Fibroblast of skin of left biceps (primary cell): ENCODE data around the gene ORAI1.
"Not testable (repeated sequence)": the region's sequence is repeated elsewhere in the genome, so short reads cannot be mapped to it uniquely, and the experiment has no call there.

Experiments used
- DNase-seq, 2 experiments: peaks; one replicate each; pipeline ENCODE4 v3.0.0-alpha.2; 2013; ENCODE audit warnings: low read depth in 2 of 2

The ORAI1 gene

DNA sequence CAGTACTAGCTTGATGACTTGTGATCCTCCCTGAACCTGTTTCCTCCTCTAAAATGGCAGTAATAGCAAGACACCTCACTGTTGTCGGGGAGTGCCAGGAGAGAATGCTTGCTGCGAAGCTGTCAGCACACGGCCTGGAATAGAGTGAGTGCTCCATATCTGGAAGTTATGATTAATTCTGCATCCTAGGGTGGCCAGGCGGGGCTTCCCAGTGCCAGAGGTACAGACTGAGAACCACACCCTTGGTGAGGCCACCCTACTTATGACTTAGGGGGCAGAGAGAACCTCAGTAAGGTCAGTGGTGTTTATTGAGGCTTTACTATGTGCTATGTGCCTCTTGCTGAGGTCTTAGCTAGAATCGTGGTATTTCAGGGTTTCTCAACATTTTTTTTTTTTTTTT lies 23.0 kb downstream of the ORAI1 start:
- no peak for DNase-seq

DNA sequence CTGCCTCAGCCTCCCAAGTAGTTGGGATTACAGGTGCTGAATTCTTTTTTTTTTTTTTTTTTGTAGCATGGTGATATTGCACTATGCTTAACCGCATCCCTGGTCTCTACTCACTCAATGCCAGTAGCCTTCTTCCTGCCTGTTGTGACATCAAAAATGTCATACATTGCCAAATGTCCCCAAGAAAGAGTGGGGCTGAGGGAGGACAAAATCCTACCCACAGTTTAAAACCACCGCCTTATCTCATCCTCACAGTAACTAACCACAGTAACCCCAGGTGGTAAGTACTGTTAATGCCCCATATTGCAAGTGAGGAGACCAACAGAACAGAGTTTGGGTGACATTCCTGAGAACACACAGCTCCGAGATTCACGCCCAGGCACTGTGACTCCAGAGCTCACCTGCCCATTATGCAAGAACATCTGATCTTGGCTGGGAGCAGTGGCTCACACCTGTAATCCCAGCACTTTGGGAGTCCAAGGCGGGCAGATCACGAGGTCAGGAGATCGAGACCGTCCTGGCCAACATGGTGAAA lies 23.6 kb downstream of the ORAI1 start:
- no peak for DNase-seq

DNA sequence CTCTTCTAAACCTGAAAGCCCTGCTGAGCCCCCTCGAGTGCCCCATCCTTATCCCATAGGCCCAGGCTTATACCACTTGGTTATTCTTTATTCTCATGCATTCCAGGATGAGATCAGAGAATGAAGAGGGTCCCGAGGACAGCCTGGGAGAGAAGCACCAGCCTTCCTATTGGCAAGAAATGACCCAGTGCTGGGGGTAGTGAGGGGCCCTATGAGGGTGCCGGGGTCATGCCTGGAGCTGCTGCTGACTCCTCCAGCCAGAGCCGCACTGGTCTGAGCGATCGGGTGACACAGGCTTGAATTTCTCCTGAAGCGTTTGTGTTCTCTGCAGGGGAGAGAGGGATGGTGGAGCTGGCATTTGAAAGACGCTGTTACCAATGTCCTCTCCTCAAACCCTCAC lies 25.0 kb downstream of the ORAI1 start:
- DNase-seq = no peak

DNA sequence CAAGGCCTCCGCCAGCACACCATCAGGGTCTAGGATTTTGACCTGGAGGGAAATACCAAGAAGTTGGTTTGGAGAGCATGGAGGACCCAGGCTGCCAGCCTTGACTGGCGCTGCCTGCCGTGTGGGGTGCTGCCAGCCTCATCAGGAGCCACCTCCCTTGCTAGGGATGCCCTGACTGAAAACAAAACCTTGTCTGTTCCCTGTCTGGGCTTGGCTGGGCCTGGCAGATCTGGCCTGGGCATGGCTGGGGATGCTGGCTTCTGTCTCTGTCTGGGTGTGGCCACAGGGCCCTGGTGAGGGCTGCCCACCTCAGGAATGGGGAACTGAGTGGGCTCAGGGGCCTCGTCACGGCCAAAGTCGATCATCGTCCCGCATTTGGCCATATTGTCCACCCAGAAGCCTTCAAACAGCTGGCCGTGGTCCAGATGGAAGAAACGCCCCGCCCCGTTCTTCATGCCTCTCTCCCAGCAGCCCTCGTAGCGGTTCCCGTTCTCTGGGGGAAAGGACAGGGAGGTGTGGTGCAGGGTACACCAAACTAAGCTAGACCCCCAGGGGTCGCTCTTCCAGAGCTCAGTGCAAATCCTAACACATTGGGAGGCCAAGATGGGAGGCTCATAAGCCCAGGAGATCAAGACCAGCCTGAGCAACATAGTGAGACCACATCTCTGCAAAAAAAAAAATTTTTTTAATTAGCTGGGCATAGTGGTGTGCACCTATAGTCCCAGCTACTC lies 26.6 kb downstream of the ORAI1 start:
- DNase-seq = no peak

DNA sequence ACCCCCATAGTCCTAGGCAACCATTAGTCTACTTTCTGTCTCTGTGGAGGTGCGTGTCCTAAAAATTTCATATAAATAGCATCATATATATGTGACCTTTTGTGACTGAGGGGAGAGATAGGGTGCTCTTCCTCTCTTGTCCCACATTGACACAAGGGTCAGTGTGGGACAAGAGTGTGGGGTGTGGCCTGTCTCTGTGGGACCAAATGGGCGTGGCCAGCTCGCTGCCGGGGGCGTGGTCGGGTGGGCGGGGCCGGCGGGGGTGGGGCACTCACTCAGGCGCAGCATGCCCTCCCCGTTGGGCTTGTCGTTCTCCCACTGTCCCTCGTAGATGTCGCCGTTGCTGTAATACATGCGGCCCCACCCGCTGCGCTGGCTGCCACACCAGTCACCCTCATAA lies 27.7 kb downstream of the ORAI1 start:
- DNase-seq = no peak

DNA sequence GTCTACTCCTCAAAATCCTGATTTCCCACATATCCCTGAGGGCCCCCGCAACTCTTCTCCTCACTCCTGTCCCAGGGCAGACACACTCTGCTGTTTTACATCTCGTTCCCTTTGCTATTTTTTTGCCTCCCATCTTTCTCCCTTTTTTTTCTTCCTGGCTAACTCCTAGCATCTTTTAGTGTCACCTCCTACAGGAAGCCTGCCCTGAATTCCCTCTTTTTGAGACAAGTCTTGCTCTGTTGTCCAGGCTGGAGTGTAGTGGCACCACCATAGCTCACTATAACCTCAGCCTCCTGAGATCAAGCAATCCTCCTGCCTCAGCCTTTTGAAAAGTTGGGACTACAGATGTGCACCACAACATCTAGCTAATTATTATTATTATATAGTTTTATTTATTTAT lies 29.8 kb downstream of the ORAI1 start:
- no peak for DNase-seq

DNA sequence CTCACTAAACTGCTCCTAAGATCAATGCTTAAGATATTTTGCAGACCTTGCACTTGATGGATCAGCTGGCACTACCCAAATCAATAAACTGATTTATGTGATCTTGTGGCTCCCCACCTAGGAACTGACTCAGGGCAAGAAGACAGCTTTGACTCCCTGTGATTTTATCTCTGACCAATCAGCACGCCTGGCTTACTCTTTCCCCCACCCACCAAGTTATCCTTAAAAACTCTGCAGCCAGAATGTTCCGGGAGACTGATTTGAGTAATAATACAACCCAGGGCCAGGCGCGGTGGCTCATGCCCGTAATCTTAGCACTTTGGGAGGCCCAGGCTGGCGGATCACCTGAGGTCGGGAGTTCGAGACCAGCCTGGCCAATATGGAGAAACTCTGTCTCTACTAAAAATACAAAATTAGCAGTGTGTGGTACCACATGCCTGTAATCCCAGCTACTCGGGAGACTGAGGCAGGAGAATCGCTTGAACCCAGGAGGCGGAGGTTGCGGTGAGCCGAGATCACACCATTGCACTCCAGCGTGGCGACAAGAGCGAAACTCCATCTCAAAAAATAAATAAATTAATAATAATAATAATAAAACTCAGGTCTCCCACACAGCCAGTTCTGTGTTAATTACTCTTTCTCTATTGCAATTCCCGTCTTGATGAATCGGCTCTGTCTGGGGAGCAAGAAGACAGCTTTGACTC lies 31.1 kb downstream of the ORAI1 start:
- no peak for DNase-seq

DNA sequence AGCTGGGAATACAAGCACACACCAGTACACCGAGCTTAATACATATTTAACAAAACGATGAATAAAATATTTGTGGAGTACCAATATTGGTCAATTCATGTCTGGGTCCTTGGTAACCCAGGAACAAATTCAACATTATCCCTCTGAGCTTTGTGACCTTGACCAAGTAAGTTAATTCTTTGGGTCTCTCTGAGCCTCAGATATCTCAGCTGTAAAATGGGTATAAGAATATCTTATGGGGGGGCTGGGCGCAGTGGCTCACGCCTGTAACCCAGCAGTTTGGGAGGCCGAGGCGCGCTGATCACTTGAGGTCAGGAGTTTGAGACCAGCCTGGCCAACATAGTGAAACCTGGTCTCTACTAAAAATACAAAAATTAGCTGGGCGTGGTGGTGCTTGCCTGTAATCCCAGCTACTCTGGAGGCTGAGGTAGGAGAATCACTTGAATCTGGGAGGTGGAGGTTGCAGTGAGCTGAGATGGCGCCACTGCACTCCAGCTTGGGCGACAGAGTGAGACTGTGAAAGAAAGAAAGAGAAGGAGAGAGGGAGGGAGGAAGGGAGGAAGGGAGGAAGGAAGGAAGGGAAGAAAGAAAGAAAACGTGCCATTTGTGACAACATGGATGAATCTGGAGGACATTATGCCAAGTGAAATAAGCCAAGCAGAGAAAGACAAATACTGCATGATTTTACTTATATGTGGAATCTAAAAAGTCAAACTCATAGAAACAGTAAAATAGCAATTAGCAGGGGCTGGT lies 35.2 kb downstream of the ORAI1 start:
- not testable (repeated sequence) for DNase-seq

DNA sequence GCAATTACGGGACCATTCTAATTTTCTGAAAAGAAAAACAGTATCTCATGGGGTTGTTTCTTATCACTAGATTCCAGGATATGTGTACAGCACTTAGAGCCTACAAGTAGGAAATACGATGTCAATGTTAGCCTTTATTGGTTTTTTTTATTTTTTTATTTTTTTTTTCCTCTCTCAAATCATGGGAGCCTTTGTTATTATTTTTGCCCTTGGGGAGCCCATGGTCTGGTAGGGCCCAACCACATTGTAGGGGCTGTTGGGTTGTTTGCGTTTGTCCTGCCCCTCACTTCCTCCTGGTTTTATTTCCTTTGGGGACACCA lies 37.2 kb downstream of the ORAI1 start:
- no peak for DNase-seq

DNA sequence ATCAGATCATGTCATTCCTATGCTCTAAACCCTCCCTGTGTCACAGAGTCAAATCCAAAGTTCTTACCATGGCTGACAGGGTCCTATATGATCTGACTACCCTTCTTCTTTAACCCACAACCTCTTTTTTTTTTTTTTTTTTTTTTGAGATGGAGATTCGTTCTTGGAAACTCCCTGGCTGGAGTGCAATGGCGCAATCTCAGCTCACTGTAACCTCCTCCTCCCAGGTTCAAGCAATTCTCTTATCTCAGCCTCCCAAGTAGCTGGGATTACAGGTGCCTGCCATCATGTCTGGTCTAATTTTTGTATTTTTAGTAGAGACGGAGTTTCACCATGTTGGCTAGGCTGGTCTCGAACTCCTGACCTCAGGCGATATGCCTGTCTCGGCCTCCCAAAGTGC lies 40.5 kb downstream of the ORAI1 start:
- DNase-seq = not testable (repeated sequence)

DNA sequence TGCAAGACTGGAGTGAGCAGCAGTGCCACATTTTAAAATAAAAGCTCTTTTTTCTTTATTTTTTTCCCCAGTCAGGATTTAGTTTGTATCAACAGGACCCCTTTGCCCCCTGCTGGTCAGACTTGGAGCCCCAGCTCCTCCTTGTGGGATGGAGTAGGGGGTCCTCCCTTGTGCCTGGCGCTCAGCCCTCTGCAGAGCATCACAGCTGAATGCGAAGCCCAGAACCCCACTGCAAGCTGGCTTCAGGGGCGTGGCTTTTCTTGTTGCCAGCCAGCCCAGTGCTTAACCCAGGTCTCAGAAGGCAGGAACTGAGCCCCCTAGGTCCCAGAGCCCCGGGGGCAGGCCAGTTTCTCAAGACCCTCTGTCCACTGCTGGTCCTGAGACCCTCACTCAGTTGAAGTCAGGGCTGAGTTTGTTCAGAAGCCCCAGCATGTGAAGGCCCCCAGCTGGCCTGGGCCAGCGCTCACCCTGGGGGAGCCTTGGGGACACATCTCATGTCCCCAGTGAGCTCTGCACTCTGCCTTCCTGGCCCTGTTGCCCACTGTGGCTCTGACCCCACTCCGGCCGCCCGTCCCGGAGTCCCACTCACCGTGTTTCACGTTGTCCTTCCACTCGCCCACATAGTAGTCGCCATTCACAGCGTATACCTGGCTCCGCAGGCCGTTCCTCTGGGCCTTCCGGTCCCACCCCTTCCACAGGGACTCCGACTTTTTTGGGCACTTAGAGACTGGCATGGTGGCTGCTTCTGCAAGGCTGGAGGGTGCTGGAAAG lies 42.6 kb downstream of the ORAI1 start:
- no peak for DNase-seq

DNA sequence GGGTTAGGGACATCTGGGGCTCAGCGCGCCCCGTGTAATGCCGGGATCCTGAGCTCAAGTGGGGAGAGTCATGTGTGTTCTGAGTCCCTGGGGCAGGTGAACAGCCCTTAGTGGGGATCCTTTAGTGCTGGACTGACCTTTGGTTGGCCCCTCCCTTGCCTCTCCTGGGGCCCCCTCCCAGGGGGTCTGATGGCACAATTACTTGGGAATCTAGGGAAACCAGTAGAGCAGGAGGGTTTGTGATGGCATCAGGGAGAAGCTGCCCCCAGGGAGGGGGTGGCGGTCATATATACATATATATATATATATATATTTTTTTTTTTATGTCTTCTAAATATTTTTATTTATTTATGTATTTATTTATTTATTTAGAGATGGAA lies 43.2 kb downstream of the ORAI1 start, which contains the start of gene MORN3:
TSS of gene MORN3 (minus strand) at position 134 of the 380 bp plus-strand sequence. CDS start 171 bp downstream, outside the sequence.
- DNase-seq = no peak

DNA sequence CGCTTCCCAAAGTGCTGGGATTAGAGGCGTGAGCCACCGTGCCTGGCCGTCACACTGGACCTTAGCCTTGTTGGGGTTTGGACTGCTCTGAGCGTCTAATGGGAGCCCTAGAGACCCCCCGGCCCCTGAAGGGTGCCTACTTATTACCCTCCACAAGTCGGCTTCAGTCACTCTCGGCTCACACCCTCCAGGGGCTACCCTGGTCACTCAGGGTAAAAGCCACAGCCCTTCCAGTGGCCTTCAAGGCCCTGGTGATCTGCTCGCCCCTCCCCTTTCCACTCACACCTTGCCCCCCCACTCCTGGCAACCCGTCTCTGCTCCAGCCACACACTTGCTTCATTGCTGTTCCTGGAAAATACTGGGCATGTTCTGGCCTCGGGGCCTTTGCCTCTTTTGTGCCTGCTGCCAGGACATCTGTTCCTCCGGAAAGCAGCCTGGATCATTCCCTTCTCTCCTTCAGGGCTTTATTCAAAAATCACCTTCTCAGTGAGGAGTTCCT lies 46.7 kb downstream of the ORAI1 start:
- no peak for DNase-seq

DNA sequence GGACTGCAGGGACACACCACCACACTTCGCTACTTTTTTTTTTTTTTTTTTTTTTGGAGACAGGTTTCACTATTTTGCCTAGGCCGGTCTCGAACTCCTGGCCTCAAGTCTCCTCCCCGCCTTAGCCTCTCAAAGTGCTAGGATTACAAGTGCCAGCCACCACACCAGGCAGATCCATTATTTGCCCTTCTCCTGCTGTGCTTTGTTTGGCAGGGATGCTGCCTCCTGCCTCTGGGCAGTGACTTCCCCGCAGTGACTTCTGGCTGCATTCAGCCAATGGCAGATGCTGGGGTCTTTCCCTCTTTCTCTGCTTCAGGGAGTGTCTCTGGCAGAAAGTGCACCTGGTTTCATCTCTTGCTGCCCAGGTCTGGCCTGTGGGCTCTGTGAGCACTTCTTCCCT lies 49.9 kb downstream of the ORAI1 start:
- no peak for DNase-seq

DNA sequence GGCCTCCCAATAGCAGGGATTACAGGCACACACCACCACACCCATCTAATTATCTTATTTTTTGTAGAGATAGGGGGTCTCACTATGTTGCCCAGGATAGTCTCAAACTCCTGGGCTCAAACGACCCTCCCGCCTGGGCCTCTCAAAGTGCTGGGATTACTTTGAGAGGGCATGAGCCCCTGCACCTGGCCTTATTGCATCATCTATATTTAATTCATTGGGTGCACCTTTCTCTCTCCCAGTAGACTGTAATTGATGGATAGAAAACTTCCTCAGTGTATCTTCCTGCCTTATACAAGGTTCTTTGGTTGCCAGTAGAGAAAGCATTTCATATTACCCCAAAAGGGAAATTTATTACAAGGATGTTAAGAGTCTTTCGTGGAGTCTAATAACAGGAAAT lies 52.0 kb downstream of the ORAI1 start:
- no peak for DNase-seq

DNA sequence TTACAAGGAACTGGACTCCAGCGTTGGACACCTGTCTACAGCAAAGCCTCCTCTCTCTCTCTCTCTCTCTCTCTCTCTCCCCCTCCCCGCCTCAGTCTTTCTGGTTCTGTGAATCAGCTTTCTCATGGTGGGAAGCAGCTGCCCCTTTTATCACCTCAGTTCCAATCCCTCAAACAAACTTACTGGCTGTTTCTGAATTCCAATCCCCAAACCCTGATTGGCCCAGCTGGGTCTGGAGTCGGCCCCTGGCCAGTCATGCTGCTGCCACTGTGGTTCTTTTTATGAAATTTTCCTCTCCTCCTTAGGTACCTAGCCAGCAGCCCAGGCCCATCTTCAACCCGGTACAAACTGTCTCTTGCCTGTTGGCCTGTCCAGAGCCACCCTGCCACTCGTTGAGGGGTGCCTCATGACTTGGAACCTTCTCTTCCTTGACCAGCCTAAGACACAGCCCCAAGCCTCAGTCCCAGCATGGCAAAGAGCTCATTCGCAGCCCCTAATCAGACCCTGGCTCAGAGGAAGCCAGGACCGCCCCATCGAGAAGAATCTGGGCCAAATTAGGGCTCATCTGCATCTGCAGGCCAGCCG lies 52.5 kb downstream of the ORAI1 start:
- DNase-seq = no peak

DNA sequence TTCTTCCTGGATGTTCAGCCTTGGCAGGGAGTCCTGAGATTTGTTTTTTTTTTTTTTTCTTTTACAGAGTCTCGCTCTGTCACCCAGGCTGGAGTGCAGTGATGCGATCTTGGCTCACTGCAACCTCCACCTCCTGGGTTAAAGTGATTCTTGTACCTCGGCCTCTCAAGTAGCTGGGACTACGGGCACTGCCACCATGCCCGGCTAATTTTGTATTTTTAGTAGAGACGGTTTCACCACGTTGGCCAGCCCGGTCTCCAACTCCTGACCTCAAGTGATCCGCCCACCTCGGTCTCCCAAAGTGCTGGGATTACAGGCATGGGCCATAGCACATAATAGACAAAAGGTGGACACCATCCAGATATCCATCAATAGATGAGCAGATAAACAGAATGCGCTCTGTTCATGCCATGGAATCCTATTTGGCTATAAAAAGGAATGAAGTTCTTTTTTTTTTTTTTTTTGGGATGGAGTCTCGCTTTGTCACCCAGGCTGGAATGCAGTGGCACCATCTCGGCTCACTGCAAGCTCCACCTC lies 53.4 kb downstream of the ORAI1 start:
- not testable (repeated sequence) for DNase-seq

DNA sequence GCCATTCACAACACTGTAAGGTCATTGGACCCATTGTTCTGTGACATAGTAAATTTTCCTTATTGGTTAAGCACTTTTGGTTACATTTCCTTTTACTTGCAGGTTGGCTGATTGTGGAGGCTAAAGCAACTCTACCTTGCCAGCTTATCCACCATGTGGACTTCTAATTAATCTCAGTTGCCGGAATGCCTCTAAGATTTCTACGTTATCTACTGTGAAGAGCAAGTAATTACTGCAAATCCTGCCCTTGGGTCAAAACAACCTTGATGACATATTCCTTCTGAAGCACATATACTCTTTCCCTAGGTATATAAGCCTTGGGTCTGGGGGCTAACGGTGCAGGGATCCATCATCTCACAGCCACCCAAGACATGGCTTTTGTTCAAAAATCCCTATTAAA lies 62.6 kb downstream of the ORAI1 start:
- no peak for DNase-seq

DNA sequence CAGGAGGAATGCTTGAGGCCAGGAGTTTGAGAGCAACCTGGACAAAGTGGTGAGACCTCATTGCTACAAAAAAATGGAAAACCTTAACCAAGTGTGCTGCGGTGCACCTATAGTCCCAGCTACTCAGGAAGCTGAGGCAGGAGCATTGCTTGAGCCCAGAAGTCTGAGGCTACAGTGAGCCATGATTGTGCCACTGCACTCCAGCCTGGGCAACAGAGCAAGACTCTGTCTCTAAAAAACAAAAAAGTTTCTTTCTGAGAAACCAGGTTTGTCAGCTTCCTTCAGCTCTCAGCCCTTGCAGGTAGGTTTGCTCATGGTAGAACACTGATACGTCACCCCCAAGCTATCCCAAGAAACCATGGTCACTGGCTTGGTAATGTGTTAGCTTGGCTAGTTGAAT lies 63.1 kb downstream of the ORAI1 start:
- no peak for DNase-seq
